Lower lobe of right lung (tissue), 2 donors: ENCODE measurements around the gene MAPT. TPM values are rescaled to one million over a fixed set of nuclear protein-coding genes. Genes with fewer than 3 reads are reported as not detected.

ENCODE experiments used
- ATAC-seq, 2 donors: fragments of 200-7000 bp; cut with Tn5 transposase; one replicate each; pipeline ENCODE4 v1.9.1; 2020 to 2022; ENCODE audit warnings: mild to moderate bottlenecking in 2 of 2, moderate library complexity in 2 of 2
- DNase-seq: peaks from one replicate; pipeline ENCODE4 v3.0.0-alpha.2; 2020
- H3K27ac ChIP-seq: fragments of 200-600 bp; one replicate; pipeline ENCODE4 v1.8.0; 2022
- H3K27me3 ChIP-seq: fragments of 200-600 bp; one replicate; pipeline ENCODE4 v1.8.0; 2022; ENCODE audit warnings: low read depth
- H3K36me3 ChIP-seq: fragments of 200-600 bp; one replicate; pipeline ENCODE4 v1.8.0; 2022; ENCODE audit warnings: mild to moderate bottlenecking
- H3K4me1 ChIP-seq: fragments of 200-600 bp; one replicate; pipeline ENCODE4 v1.8.0; 2022
- H3K4me3 ChIP-seq: fragments of 200-600 bp; one replicate; pipeline ENCODE4 v1.8.0; 2022; ENCODE audit warnings: mild to moderate bottlenecking
- H3K9me3 ChIP-seq: fragments of 200-600 bp; one replicate; pipeline ENCODE4 v1.8.0; 2022
- CTCF ChIP-seq: fragments of 200-600 bp; IDR thresholded peaks from one replicate; pipeline ENCODE4 v1.8.0; 2022; ENCODE audit warnings: antibody characterized with exemption, mild to moderate bottlenecking
- intact Hi-C: fragments of 100-400 bp; cut with DNase I; formaldehyde crosslinking; loops from one replicate; pipeline ENCODE4 v1.11.0; 2022
- total RNA-seq: library from RNA; stranded (reverse); fragmentation: NEBNext Ultra II Directional; extraction: Animal tissue kit (Norgen Biotek cat#: 25700); gene quantifications from one replicate; pipeline ENCODE4 v1.2.1, GENCODE V29; 2021
- donor health status: DM: no; HTN: yes; CAD: no; lungs with severe emphysema.

The MAPT gene
- total RNA-seq, 1 donor from 2014 or later = 5.5 TPM

- no peaks in the 10 kb centered on the region for H3K9me3 ChIP-seq
- TF ChIP-seq CTCF = no peak
- DNase-seq = no peak
- peak in 1 of 2 donors; percentile 3 for ATAC-seq
- H3K27me3 ChIP-seq = no peaks in the 10 kb centered on the region
- peaks cover 9% of the 10 kb centered on the region for H3K4me1 ChIP-seq
- intact Hi-C loops = no loop called here
- peak overlapping the region; percentile 46 for H3K27ac ChIP-seq
- H3K4me3 ChIP-seq = no peak overlapping the region
- peaks cover 56% of the 10 kb centered on the region for H3K36me3 ChIP-seq
Observed at GRCh38 chr17:46027048-46027975, 133.0 kb downstream of the MAPT start.

DNA sequence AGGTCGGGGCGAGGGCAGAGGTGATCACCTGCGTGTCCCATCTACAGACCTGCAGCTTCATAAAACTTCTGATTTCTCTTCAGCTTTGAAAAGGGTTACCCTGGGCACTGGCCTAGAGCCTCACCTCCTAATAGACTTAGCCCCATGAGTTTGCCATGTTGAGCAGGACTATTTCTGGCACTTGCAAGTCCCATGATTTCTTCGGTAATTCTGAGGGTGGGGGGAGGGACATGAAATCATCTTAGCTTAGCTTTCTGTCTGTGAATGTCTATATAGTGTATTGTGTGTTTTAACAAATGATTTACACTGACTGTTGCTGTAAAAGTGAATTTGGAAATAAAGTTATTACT, 133.6 kb downstream of the MAPT start:
- no peak overlapping the region for H3K27ac ChIP-seq

DNA sequence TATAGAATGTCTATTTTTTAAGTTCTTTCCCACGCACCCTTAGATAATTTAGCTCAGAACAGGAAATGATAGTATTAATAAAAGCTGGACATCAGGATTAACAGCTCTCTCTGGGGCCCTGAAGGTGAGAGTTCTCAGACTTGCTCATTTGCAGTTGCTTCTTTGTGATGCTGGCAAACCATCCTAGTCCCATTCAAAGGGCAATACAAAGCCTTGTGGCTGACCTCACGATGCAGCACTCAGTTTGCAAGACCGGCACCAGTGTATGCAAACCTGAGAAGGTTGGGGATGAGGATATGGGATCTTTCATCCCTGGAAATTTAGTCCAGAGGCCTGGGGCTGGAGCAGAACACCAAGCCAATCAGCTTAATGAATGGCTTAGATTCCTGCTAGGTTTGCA, 134.0 kb downstream of the MAPT start:
- no peak overlapping the region for H3K27ac ChIP-seq
- no peak for DNase-seq
- no peak for TF ChIP-seq CTCF
- ATAC-seq = no peak
- no peak overlapping the region for H3K4me3 ChIP-seq
- H3K36me3 ChIP-seq = peaks cover 67% of the 10 kb centered on the region
- no peaks in the 10 kb centered on the region for H3K27me3 ChIP-seq
- no peaks in the 10 kb centered on the region for H3K9me3 ChIP-seq
- intact Hi-C loops = no loop called here
- H3K4me1 ChIP-seq = peaks cover 9% of the 10 kb centered on the region

More for the DNA sequence above, 133.6 kb downstream of the MAPT start:
- no peak for TF ChIP-seq CTCF
- ATAC-seq (no peak), DNase-seq (no peak)
- Histone ChIP-seq H3K9me3 (no peaks in the 10 kb centered on the region), H3K4me3 (no peak overlapping the region), H3K36me3 (peaks cover 63% of the 10 kb centered on the region), H3K27me3 (no peaks in the 10 kb centered on the region), H3K4me1 (peaks cover 9% of the 10 kb centered on the region)
- intact Hi-C loops = no loop called here

DNA sequence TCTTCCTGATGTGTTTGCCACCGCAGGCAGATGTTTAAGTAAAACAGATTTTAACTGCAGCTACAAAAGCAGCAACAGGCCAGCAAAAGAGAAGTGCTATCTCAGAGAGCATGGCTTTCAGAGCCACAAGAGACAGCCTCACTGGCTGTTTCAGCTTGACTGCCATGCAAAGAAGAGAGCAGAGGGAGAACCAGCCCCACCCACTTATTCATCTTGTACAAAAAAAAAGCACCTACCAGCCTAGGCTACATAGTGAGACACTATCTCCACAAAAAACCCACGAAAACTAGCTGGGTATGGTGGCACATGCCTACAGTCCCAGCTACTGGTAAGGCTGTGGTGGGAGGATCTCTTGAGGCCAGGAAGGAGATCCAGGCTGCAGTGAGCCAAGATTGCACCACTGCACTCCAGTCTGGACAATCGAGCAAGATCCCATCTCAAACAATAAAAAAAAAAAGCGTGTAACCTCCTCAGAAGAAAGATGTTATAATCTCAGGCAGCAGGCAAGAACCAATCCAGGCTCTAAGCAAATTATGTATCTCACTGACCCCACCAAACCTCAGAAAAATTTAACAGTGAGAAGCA, 134.7 kb downstream of the MAPT start:
- H3K36me3 ChIP-seq = peaks cover 74% of the 10 kb centered on the region
- H3K27me3 ChIP-seq = no peaks in the 10 kb centered on the region
- no peak for ATAC-seq
- H3K4me1 ChIP-seq = peaks cover 9% of the 10 kb centered on the region
- DNase-seq = no peak
- H3K9me3 ChIP-seq = no peaks in the 10 kb centered on the region
- no peak overlapping the region for H3K27ac ChIP-seq
- H3K4me3 ChIP-seq = no peak overlapping the region
- TF ChIP-seq CTCF = no peak
- intact Hi-C loops = no loop called here

GRCh38 chr17:46029627-46030026, 135.3 kb downstream of the MAPT start:
- Histone ChIP-seq H3K27me3 (no peaks in the 10 kb centered on the region), H3K4me3 (no peak overlapping the region), H3K36me3 (peaks cover 80% of the 10 kb centered on the region), H3K27ac (no peak overlapping the region), H3K9me3 (no peaks in the 10 kb centered on the region), H3K4me1 (peaks cover 9% of the 10 kb centered on the region)
- no peak for TF ChIP-seq CTCF
- ATAC-seq = no peak
- intact Hi-C loops = no loop called here
- DNase-seq = no peak
